Left ventricle myocardium inferior (tissue), 1 donor: ENCODE measurements around the gene NDUFA5. TPM values are rescaled to one million over a fixed set of nuclear protein-coding genes. Genes with fewer than 3 reads are reported as not detected.

Source experiments
- DNase-seq: peaks from one replicate; pipeline ENCODE4 v3.0.0-alpha.2; 2020
- H3K27ac ChIP-seq: fragments of 200-600 bp; replicated peaks from 2 replicates; pipeline ENCODE4 v1.8.0; 2021
- H3K27me3 ChIP-seq: fragments of 200-600 bp; 2 replicates; pipeline ENCODE4 v1.8.0; 2021; ENCODE audit warnings: low read depth
- H3K36me3 ChIP-seq: fragments of 200-600 bp; 2 replicates; pipeline ENCODE4 v1.8.0; 2021
- H3K4me1 ChIP-seq: fragments of 200-600 bp; 2 replicates; pipeline ENCODE4 v1.8.0; 2021
- H3K4me3 ChIP-seq: fragments of 200-600 bp; 2 replicates; pipeline ENCODE4 v1.8.0; 2021; ENCODE audit warnings: mild to moderate bottlenecking, moderate library complexity
- H3K9me3 ChIP-seq: fragments of 200-600 bp; replicated peaks from 2 replicates; pipeline ENCODE4 v1.8.0; 2021
- CTCF ChIP-seq: fragments of 200-600 bp; IDR thresholded peaks from 2 replicates; pipeline ENCODE4 v1.8.0; 2021; ENCODE audit warnings: antibody characterized with exemption, mild to moderate bottlenecking, borderline replicate concordance
- intact Hi-C: fragments of 100-400 bp; cut with micrococcal nuclease; formaldehyde crosslinking; loops from one replicate; pipeline ENCODE4 v1.11.0; 2022
- total RNA-seq: library from RNA; stranded (reverse); fragmentation: NEBNext Ultra II Directional; extraction: Animal tissue kit (Norgen Biotek cat#: 25700); gene quantifications from one replicate; pipeline ENCODE4 v1.2.1, GENCODE V29; 2021
- donor health status: DM: no; HTN: yes; CAD: no; lungs with severe emphysema.

The NDUFA5 gene
- total RNA-seq, 1 donor from 2014 or later: 378 TPM

GRCh38 chr7:123580406-123581161, 23.0 kb upstream of the NDUFA5 start:
- H3K27me3 ChIP-seq: no peaks in the 10 kb centered on the region
- H3K9me3 ChIP-seq: no peaks in the 10 kb centered on the region
- H3K4me1 ChIP-seq: peaks cover 6% of the 10 kb centered on the region
- no peaks in the 10 kb centered on the region for H3K36me3 ChIP-seq
- intact Hi-C loops: no loop called here
- H3K27ac ChIP-seq: no peak overlapping the region
- no peak overlapping the region for H3K4me3 ChIP-seq
- DNase-seq: no peak
- TF ChIP-seq CTCF: peak; percentile 77

GRCh38 chr7:123579416-123579815, 21.8 kb upstream of the NDUFA5 start:
- Histone ChIP-seq H3K4me1 (peaks cover 6% of the 10 kb centered on the region), H3K27ac (no peak overlapping the region), H3K27me3 (no peaks in the 10 kb centered on the region), H3K36me3 (no peaks in the 10 kb centered on the region), H3K4me3 (no peak overlapping the region), H3K9me3 (no peaks in the 10 kb centered on the region)
- no peak for DNase-seq
- intact Hi-C loops: no loop called here
- no peak for TF ChIP-seq CTCF

- intact Hi-C loops: no loop called here
- no peak for TF ChIP-seq CTCF
These were observed 16.4 kb upstream of the NDUFA5 start for GRCh38 chr7:123573896-123574467.

GRCh38 chr7:123573341-123573740, 15.7 kb upstream of the NDUFA5 start:
- Histone ChIP-seq H3K27me3 (no peaks in the 10 kb centered on the region), H3K27ac (no peak overlapping the region), H3K9me3 (no peaks in the 10 kb centered on the region), H3K4me1 (no peaks in the 10 kb centered on the region), H3K36me3 (no peaks in the 10 kb centered on the region), H3K4me3 (no peak overlapping the region)
- no peak for DNase-seq
- TF ChIP-seq CTCF: no peak
- intact Hi-C loops: no loop called here

More at GRCh38 chr7:123573896-123574467, 16.4 kb upstream of the NDUFA5 start:
- no peak overlapping the region for H3K27ac ChIP-seq
- H3K36me3 ChIP-seq: no peaks in the 10 kb centered on the region
- H3K27me3 ChIP-seq: no peaks in the 10 kb centered on the region
- DNase-seq: no peak
- H3K4me3 ChIP-seq: no peak overlapping the region
- no peaks in the 10 kb centered on the region for H3K9me3 ChIP-seq
- no peaks in the 10 kb centered on the region for H3K4me1 ChIP-seq

GRCh38 chr7:123571684-123572083, 14.1 kb upstream of the NDUFA5 start:
- Histone ChIP-seq H3K4me3 (no peak overlapping the region), H3K36me3 (no peaks in the 10 kb centered on the region), H3K27me3 (no peaks in the 10 kb centered on the region), H3K4me1 (no peaks in the 10 kb centered on the region), H3K9me3 (no peaks in the 10 kb centered on the region), H3K27ac (no peak overlapping the region)
- intact Hi-C loops: no loop called here
- no peak for DNase-seq
- TF ChIP-seq CTCF: no peak
